ENCODE results near the gene RNF208.

RNF208 gene

GRCh38 chr9:137251490-137252268 is 29.6 kb upstream of the RNF208 start:
- CTCF ChIA-PET, result interaction anchor here (0.8 to 0.9 kb wide), 2 partner anchors 13 to 205 kb away, joined by 4 to 5 read pairs; partner anchors contain the start of gene NPDC1
- Histone ChIP-seq H3K4me1 (ENCODE audit: control insufficient read depth, insufficient read depth, low read length) (peaks cover 5% of the 10 kb centered on the region; the same call in 1 of the 2 replicates), H3K36me3 (ENCODE audit: control insufficient read depth in 2 of 2, insufficient read depth in 1 of 2, low read length in 2 of 2) (peaks cover 0 to 8% of the 10 kb centered on the region in 2 experiments; a peak in 2 of 3 replicates), H3K27ac (ENCODE audit: extremely low read depth, low read depth, low read length) (no peak overlapping the region), H3K4me3 (ENCODE audit: low read depth, low read length) (no peak overlapping the region), H3K9me3 (ENCODE audit: control insufficient read depth, insufficient read depth, low read depth, low read length) (no peaks in the 10 kb centered on the region)
- POLR2A ChIA-PET, result interaction anchor here (0.6 to 9.1 kb wide), 4 partner anchors 10 to 723 kb away, joined by 3 to 336 read pairs (median 4); partner anchors contain the start of gene TUBB4B
- no peak for TF ChIP-seq ZNF776 (tag by site-specific recombination; IDR thresholded peaks at IDR 0.05; ENCODE audit: borderline replicate concordance)
- no peak for TF ChIP-seq ZNF585B (tag by site-specific recombination; IDR thresholded peaks at IDR 0.05)
- TF ChIP-seq ZFP69B (tag by site-specific recombination; IDR thresholded peaks at IDR 0.05), result no peak
- no peak for TF ChIP-seq ZNF133 (tag by site-specific recombination; IDR thresholded peaks at IDR 0.05)
- no peak for TF ChIP-seq ZNF488 (tag by site-specific recombination; IDR thresholded peaks at IDR 0.05)
- no peak for TF ChIP-seq ZNF341 (tag by site-specific recombination; IDR thresholded peaks at IDR 0.05; ENCODE audit: low read depth)
- TF ChIP-seq REPIN1 (tag by site-specific recombination; IDR thresholded peaks at IDR 0.05; ENCODE audit: low read depth), result no peak
- no peak for TF ChIP-seq ZNF596 (tag by site-specific recombination; IDR thresholded peaks at IDR 0.05)
- no peak for TF ChIP-seq ZNF148 (tag by site-specific recombination; IDR thresholded peaks at IDR 0.05; ENCODE audit: borderline replicate concordance)
- no peak for TF ChIP-seq ZNF175 (tag by site-specific recombination; IDR thresholded peaks at IDR 0.05)
- no peak for TF ChIP-seq ZBTB8A (tag by site-specific recombination; IDR thresholded peaks at IDR 0.05)
- TF ChIP-seq ZSCAN30 (tag by site-specific recombination; IDR thresholded peaks at IDR 0.05), result no peak
- TF ChIP-seq ZNF645 (tag by site-specific recombination; IDR thresholded peaks at IDR 0.05), result no peak
- no peak for TF ChIP-seq ZNF518A (tag by site-specific recombination; conservative IDR thresholded peaks at IDR 0.05; ENCODE audit: low read depth)

GRCh38 chr9:137251194-137251461 is 29.1 kb upstream of the RNF208 start, which contains the start of gene STPG3:
STPG3 (plus strand) TSS chr9:137251286; CDS start chr9:137251287, 1 bp downstream.
- no peaks in the 10 kb centered on the region; the same call in 1 of the 2 replicates for H3K4me1 ChIP-seq (ENCODE audit: control insufficient read depth, insufficient read depth, low read length)
- ChIA-PET CTCF (interaction anchor here (0.5 to 0.9 kb wide), 2 partner anchors 13 to 17 kb away, joined by 3 to 5 read pairs; no protein-coding TSS in a partner anchor), POLR2A (interaction anchor here (0.6 to 9.1 kb wide), 4 partner anchors 9 to 722 kb away, joined by 3 to 336 read pairs (median 4); partner anchors contain the start of gene TUBB4B)
- H3K27ac ChIP-seq (ENCODE audit: extremely low read depth, low read depth, low read length), result no peak within 1 kb of the TSS
- H3K9me3 ChIP-seq (ENCODE audit: control insufficient read depth, insufficient read depth, low read depth, low read length), result no peaks in the 10 kb centered on the region
- H3K4me3 ChIP-seq (ENCODE audit: low read depth, low read length), result no peak within 1 kb of the TSS
- H3K36me3 ChIP-seq (ENCODE audit: control insufficient read depth in 2 of 2, insufficient read depth in 1 of 2, low read length in 2 of 2), result peaks cover 0 to 3% of the 10 kb centered on the region in 2 experiments; a peak in 1 of 3 replicates
- TF ChIP-seq GLI4 (tag by site-specific recombination; IDR thresholded peaks at IDR 0.05) (no peak), ZNF747 (tag by site-specific recombination; IDR thresholded peaks at IDR 0.05) (no peak), SP3 (tag by site-specific recombination; IDR thresholded peaks at IDR 0.05) (no peak), ZNF223 (tag by site-specific recombination; IDR thresholded peaks at IDR 0.05) (no peak), ZNF596 (tag by site-specific recombination; IDR thresholded peaks at IDR 0.05) (no peak), SALL2 (tag by site-specific recombination; IDR thresholded peaks at IDR 0.05; ENCODE audit: borderline replicate concordance) (no peak), SCRT2 (tag by site-specific recombination; IDR thresholded peaks at IDR 0.05) (no peak), ZNF404 (tag by site-specific recombination; IDR thresholded peaks at IDR 0.05) (no peak), ZNF2 (tag by site-specific recombination; IDR thresholded peaks at IDR 0.05) (no peak), ZNF140 (tag by site-specific recombination; IDR thresholded peaks at IDR 0.05) (no peak), ZNF658 (tag by site-specific recombination; IDR thresholded peaks at IDR 0.05) (no peak)

Data from HEK293 (cell line).